ENCODE data around the gene CCDC57.

CCDC57 gene

DNA sequence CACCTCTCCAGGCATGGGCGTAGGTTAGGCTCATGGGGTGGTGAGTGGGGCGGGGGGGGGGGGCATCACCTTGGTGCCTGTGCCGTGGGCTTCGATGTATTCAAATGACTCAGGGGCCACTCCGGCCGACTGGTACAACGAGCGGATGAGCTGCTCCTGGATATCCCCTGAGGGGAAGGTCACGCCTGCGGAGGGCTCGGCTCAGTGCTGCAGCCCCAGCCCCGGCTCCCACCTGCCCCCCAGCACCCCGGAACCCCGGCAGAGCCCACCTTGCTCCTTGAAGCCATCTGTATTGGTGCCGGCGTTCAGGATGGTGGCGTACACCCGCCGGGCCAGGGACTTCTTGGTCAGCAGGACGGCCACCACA, 120.0 kb downstream of the CCDC57 start:
- DNase-seq (ENCODE audit: low spot score), result no peak

DNA sequence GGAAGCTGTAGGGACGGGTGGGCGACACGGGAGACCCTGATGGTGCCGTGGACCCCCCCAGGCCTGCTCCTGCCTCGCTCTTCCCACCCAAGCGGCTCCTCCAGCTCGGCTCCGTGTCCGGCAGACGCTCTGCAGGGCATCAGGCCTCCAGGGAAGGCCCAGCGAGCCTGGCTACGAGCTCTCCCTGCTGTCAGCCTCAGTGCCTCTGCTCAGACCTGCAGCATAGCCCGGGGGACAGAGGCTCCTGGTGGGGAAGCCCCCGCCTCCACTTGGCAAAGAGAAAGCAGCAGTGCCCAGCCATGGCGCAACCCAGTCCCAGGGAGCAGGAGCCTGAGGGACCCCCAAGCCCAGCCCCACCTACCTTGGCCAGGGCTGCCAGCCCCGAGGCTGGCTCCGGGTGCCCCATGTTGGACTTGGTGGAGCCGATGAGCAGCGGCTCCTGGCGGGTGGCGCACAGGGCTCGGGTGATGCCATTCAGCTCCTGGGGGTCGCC, 120.5 kb downstream of the CCDC57 start:
- DNase-seq (ENCODE audit: low spot score), result no peak

DNA sequence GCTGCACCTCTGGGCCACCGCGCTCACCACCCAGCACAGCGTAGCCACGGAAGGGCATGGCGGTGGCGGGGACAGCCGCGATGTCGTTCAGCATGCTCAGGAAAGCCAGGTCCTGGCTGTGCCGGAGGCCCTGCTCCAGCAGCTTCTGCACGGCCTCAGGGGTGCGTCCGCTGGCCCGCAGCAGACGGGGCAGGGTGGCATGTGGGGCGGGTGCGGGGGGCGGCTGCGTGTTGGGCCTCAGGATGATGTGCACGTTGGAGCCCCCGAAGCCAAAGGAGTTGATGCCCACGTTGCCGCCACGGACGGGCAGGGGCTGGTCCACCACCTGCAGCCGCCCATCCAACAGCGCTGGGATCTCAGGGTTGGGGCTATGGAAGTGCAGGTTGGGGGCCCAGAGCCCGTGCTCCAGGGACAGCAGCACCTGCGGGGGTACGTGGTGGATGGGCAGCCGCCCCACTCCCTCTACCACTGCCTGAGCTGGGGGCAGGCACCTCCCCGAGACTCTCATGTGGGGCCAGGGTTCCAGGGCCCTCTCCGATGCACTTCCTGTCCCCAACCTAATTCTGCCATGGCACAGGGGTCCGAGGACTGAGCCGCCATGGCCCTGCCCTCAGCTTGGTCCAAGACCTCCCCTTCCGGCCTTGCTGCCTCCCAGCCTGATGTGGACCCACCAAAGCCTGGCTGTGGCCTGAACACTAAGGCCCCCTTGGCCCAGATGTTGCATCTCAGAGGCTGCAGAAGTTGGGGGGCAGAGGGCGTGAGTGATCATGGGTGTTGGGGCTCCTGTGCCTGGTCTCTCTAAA, 121.2 kb downstream of the CCDC57 start:
- no peak for DNase-seq (ENCODE audit: low spot score)

DNA sequence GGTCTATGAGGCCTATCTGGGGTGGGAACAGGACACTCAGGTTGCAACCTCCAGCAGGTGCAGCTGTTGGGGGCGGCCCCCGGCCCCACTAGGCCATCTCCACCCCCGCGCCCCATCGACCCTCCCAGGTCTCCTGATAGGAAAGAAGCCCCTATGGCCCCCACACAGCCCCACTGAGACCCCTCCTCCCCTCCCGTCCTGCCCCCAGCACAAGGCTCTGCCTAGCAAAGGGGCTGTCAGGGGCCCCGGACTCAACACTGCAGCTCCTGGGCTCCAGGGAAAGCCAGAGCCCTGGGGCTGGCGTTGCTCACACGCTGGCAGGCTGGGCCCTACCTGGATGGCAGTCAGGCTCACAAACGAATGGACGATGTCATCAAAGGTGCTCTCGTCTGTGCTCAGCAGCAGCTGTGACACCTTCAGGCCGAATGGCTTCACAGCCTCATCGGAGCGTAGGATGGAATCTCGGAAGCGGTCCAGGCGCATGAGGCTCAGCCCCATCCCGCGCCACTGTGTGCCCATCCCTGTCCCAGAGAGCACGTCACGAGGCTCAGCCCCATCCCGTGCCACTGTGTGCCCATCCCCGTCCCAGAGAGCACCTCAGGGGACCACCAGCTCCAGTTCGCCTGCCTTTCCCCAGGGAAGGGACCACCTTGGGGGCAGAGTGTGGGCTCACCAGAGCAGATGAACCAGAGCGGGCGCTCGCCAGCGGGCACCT, 121.9 kb downstream of the CCDC57 start:
- DNase-seq (ENCODE audit: low spot score), result no peak

DNA sequence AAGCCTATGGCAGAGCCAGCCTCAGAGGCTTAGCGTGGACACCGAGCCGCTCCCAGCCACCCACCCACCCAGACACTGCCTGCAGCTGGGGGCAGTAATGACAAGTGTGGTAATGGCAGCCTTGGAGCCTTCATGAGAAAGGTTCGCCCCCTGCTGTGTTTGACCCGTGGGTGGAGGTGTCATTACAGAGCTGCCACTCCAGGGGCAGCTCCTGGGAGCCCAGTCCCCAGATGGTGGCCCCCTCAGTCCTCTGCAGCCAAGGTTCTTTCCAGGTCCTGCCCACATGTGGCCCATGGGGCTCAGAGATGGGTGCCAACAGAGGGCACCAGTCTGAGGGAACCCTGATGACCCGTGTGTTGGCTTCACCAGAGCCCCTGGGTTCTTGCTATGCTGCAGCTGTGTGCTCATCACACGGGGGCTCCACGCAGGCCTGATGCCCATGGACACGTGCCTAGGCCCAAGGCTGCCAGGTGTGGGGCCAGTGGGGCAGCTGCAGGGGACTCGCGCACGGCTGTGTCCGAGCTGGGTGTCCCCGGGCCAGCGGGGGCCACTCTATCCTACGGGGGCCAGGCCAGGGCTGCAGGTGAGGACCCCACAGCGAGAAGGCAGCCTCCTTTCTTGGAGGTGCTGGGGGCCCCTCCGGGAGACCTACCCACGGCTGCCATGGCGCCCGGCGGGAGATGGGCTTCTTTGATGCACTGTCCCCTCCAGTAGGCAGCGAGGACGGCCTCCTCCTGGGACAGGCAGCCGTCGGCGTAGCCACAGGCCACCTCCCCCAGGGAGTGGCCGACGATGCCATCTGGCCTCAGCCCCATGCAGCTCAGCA, 122.7 kb downstream of the CCDC57 start:
- DNase-seq (ENCODE audit: low spot score), result no peak

DNA sequence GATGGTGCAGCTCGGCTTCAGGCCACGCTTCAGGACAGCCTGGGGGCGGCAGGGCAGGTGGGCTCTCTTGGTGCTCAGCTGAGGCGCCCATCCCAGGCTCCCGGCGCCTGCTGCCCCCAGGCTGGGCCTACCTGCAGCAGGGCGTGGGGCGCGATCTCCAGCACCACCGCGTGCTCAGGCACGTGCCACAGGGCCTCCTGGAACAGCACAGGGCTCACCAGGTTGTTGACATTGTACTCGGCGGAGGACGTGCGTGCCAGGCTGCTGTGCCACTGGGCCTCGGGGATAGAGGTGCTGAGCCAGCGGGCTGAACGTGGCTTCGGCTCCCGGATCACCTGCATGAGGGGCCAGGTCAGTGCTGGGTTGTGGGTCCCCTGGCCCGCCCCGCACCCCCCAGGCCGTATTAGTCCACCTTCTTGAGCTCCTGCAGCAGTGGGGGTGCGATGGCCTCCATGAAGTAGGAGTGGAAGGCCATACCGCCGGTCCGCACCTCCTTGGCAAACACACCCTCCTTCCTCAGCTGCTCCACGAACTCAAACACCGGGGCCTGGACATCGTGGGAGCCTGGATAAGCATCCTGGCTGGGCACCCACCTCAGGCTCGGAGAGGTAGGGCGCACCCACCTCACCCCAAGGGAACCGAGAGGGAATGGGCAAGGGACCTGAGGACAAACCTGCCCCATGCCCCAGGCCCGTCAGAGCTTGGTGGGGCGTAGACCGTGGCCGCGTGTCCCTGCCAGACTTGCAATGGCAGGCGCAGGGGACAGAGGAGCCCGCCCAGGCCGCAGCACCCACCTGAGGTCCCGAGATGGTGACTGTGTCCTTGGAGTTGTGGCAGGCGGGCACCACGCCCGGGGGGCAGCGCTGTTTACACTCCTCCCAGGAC, 123.6 kb downstream of the CCDC57 start:
- DNase-seq (ENCODE audit: low spot score), result no peak

DNA sequence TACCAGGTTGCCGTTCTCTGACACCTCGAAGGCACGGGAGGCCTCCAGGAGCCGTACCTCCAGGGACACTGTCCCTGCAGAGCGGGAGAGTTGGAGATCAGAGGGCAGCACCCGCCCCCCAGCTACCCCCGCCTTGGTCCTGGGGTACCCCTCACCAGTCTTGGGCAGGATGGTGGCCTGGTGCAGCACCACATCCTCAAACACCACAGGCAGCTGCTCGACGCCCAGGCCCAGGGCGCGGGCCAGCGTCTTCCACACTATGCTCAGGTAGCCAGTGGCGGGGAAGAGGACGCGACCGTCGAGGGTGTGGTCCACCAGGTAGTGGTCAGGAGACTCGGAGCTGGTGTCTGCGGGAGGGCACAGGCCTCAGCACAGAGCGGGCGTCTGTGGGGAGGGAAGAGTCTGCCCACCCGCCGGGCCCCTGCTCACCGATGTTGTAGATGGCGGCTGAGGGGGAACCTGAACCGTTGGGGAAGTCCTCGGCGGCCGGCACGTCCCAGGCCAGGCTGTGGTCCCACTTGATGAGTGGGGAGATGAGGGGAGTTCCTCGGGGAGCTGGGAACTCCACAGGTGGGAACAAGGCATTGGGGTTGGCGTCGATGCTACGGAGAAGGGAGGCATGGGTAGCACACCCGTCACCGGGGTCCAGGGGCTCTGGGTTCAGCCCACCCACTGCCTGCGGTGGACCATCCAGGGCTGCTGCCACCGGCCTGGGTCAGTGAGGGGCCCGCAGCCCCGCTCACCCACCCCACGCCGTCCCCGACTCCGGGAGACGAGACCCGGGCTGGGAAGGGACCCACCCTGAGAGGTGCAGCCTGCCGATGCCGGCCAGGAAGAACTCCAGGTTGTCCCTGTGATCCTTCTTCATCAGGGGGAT, 124.4 kb downstream of the CCDC57 start:
- no peak for DNase-seq (ENCODE audit: low spot score)

DNA sequence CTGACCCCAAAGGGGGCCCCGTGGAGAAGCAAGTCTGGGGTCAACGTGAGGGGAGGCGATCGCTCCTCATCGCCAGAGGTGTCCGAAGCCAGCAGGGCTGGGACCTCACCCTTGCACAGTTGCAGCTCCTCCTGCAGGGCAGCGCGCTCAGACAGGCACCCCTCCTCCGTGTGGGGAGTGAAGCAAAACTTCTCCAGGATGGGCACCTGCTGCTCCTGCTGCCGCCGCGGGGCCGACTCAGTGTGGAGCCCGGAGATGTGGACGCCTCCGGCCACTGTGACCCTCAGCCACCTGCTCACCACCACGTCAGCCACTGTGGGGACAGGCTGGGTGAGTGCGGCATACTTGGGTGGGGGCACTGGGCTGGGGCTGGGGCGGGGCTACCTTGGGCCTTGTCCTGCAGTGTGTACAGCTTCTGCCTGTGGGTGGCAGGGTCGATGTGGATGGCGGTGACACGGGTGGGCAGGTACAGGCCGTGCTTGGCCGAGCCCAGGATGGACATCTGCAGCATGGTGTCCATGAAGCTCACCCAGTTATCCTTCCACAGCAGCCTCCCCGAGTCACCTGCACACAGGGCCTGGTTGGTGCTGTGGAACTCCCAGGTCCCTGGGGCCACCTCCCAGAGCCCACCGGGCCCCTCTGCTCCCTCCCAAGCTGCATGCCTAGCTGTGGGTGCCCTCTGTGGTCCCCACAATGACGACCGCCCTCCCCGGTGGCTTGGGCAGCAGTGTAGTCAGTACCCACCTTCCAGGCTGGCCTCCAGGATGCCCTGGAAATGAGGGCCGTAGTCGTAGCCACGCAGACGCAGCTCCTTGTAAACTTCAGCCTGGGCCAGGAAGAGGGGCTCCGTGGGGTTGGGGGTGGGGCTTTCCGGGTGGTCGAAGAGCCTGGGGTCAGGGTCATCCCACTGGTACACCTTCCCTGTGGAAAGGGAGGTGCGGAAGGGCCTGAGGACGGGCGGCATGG, 125.4 kb downstream of the CCDC57 start:
- no peak for DNase-seq (ENCODE audit: low spot score)

DNA sequence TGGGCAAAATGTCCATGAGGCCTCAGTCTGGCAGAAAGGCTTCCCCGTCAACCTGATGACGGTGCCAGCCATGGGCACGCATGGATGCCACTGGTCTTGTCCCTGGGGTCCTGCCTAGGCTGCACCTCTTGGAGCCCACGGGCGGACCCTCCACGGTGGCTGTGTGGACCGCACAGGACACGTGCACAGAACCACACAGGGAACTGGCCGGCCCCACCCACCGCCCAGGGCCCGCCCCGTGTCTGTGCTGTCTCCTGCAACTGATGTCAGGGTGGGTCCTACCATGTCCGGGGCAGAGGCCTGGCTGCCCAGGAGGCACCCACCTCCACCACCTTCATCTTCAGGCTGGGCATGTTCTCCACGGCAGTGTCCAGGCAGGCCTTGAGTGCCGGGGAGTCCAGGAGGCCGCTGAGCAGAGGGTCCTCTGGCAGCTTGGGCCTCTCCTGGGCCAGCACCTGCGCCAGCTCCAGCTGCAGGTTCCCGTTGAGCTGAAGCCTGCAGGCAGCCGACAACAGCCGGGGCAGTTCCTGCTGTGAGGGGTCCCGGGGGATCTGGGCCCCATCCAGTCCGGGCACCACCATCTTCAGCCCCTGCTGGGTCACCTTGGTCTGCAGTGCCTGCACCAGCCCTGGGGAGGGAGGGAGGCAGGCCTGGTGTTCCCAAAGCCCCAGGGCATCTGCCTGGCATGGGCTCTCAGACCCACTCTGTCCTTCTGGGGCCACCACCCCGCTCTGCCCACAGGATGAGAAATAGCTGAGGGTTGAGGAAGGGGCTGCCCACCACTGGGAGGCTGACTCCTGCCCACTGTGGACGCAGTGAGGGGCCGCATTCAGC, 126.5 kb downstream of the CCDC57 start:
- DNase-seq (ENCODE audit: low spot score), result no peak

DNA sequence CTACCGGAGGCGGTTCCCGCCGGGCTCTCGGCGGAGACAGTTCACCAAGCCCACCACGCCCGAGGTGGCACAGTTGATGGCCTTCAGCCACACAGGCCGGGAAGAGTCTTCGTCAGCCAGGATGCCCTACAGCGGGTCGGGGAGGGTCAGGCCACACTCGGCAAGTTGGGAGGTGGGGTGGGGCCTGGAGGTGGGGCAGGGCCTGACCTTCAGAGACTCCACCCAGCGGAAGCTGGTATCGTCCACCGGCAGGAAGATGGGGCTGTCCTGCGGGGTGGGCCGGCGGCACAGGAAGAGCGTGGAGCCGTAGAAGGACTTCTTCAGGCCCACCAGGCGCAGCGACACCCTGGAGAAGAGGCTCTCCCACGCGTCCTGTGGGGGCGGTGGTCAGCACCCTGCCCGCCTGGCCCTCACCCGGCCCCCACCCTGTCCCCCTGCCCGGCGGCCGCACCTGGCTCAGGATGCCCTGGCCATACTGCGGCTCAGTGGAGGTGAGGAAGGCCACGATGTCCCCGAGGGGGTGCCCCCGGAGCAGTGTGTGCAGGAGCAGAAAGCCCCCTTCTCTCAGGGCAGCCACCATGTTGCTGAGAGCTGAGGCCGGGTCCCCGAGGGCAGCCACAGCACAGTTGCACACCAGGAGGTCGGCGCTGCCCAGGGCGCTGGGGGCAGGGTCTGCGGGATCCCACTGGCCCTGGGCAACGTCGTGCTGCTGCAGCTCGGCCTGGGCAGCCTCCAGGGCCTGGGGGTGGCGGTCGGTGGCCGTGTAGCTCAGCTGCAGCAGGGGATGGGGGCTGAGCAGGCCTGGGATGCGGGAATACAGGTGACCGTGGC, 127.4 kb downstream of the CCDC57 start:
- no peak for DNase-seq (ENCODE audit: low spot score)

DNA sequence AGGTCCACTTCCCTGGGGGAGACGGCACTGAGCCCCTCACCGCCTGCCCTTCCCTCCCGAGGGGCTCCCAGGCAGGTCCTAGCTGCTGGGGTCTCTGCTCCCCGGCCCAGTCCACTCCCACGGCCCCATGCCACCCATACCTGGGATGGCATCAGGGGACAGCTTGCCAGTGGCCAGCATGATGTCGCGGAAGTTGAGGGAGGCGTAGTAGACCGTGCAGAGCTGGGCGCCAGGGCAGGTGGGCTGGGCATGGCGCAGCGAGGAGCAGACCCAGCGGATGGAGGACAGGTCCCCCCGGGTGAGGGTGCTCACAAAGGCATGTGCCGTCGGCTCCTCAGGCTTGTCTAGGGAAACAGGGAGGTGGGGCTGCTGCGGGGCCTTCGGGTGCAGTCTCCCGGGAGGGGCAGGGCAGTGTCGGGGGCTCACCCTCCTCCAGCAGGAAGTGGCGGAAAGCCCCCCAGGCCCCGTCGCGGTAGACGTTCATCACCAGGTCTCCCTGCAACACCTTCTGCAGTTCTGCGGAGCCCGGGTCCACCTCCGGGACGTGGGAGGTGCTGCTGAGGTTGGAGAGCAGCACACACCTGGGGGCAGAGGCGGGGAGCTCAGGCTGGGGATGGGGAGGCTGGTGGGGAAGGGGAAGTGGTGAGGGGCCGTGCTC, 128.1 kb downstream of the CCDC57 start:
- DNase-seq (ENCODE audit: low spot score), result no peak

DNA sequence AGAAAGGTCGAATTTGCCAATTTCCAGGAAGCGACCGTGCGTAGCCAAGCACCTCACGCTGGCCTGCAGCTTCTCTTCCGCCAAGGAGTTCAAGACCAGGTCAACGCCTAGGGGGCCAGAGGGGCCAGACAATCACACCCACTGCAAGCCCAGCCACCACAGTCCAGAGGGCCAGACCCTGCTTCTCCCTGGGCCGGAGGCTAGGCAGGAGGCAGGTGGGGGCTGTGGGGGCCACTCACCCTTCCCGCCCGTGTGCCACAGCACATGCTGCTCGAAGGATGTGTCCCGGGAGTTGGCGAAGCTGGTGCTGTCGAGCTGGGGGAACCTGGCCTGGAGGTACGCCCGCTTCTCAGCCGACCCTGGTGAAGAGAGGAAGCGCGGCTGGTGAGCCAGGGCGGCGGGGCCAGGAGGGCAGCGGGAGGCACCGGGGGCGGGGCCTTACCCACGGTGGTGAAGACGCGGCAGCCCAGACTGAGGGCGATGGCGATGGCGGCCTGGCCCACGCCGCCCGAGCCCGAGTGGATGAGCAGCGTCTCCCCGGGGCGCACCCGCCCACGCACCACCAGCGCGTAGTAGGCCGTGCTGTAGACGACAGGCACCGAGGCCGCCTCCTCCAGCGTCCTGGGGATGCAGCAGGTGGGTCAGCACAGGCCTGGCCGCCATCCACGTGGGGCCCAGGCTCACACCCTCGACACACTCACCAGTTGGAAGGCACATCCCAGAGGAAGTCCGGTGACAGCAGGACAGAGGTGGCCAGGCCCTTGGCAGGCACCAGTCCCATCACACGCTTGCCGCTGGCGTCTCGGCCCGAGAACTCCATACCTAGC, 128.9 kb downstream of the CCDC57 start:
- DNase-seq (ENCODE audit: low spot score), result no peak

DNA sequence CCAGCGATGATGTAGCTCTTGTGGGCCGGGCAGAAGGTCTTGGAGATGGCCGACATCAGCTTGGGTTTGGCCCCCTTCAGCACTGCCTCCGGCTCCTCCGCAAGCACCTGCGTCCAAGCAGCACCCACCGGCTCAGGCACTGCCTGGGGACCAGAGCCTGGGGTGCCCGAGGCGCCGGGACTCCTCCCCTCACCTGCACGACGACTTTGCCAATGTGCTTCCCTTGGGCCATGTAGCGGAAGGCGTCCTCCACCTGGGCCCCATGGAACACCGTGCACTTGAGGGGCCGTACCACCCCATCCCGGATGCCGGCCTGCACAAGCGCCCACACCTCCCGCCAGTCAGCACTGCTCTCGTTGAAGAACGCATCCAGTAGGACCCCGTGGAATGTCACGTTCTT, 129.6 kb downstream of the CCDC57 start:
- no peak for DNase-seq (ENCODE audit: low spot score)

DNA sequence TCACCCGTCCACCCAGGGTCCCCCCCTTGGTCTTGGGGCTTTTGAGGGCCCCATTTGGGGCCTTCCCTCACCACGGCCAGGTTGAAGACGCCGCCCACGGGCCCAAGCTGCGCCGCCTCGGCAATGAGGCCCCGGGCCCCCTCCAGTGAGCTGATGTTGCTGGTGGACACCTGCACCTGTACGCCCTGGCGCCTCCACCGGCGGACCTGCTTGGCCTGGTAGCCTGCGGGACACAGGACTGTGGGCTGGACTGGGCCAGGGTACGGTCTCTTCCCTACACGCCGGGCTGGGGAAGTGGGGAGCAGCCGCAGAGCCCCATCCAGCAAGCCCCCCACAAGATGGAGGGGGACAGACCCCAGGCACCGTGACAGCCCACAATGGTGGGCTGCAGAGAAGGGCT, 130.2 kb downstream of the CCDC57 start:
- no peak for DNase-seq (ENCODE audit: low spot score)

DNA sequence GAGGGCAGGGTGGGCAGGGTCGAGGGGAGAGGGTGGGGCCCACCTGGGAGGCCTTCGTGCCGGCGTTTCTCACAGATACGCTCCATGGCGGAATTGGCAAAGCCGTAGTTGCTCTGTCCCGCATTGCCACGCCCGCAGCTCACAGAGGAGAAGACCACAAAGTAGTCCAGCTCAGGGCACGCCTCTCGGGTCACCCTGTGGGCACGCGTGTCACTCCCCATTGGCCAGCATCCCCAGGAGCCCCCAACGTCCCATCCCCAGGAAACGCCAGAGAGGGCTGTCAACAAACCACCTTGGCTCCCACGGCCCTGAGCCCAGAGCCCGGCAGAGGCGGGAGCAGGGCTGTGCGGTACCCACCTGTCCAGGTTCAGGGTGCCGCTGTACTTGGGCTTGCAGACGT, 130.7 kb downstream of the CCDC57 start:
- no peak for DNase-seq (ENCODE audit: low spot score)

DNA sequence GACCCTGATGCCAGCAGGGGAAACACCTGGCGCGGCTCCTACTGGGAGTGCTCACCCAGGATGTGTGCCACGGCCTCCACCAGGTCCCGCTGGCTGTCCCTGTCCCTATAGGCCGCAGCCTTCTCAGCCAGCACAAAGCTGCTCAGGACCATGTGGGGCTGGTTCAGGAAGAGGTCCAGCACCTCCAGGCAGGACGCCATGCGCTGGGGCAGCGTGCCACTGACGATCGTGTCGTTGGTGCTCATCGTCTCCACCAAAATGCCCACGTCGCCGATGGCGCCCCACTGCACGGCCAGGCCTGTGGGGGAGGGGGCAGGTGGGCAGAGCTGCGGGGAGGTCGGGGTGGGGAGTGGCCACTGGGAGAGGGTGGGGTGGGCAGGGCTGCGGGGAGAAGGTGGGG, 131.1 kb downstream of the CCDC57 start:
- no peak for DNase-seq (ENCODE audit: low spot score)

All from LoVo (cell line).